Cardiac fibroblast (primary cell): ENCODE measurements around the gene FOXN1.

ENCODE experiments used
- DNase-seq, 2 donors: peaks; one replicate each; pipeline versions ENCODE4 v3.0.0 to v3.0.0-alpha.2; 2010; ENCODE audit warnings: low read depth in 2 of 2
- H3K4me3 ChIP-seq, 2 donors: replicated peaks in 1 of 2; 1 replicate in 1 of 2; 2 replicates in 1 of 2; pipeline ENCODE4 v1.5.1; 2011; ENCODE audit warnings: low read depth in 2 of 2, low read length in 2 of 2, mild to moderate bottlenecking in 2 of 2, moderate library complexity in 1 of 2
- TF ChIP-seq, protein P1 (sequence below): IDR thresholded peaks from one replicate; pipeline ENCODE4 v1.5.1; 2011; ENCODE audit warnings: low read depth, mild to moderate bottlenecking, low read length, inconsistent platforms

The FOXN1 gene

DNA sequence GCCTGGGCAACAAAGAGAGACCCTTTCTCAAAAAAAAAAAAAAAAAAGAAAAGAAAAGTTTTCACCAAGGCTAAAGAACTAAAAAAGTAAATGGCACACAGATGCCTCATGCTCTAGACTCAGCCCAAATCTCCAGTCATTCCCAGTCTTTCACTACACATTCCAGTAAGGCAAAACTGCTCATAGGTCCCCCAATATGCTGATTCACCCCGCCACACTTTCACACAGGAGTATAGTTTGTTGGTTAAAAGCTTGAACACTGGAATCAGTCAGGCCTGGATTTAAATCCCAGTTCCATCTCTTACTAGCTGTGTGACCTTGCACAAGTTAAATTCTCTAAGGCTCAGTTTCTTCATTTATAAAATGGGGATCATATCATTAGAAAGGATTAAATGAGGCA, 63.3 kb downstream of the FOXN1 start:
- H3K4me3 ChIP-seq, result no peak overlapping the region
- TF ChIP-seq, protein P1, sequence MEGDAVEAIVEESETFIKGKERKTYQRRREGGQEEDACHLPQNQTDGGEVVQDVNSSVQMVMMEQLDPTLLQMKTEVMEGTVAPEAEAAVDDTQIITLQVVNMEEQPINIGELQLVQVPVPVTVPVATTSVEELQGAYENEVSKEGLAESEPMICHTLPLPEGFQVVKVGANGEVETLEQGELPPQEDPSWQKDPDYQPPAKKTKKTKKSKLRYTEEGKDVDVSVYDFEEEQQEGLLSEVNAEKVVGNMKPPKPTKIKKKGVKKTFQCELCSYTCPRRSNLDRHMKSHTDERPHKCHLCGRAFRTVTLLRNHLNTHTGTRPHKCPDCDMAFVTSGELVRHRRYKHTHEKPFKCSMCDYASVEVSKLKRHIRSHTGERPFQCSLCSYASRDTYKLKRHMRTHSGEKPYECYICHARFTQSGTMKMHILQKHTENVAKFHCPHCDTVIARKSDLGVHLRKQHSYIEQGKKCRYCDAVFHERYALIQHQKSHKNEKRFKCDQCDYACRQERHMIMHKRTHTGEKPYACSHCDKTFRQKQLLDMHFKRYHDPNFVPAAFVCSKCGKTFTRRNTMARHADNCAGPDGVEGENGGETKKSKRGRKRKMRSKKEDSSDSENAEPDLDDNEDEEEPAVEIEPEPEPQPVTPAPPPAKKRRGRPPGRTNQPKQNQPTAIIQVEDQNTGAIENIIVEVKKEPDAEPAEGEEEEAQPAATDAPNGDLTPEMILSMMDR, result no peak
- no peak for DNase-seq

DNA sequence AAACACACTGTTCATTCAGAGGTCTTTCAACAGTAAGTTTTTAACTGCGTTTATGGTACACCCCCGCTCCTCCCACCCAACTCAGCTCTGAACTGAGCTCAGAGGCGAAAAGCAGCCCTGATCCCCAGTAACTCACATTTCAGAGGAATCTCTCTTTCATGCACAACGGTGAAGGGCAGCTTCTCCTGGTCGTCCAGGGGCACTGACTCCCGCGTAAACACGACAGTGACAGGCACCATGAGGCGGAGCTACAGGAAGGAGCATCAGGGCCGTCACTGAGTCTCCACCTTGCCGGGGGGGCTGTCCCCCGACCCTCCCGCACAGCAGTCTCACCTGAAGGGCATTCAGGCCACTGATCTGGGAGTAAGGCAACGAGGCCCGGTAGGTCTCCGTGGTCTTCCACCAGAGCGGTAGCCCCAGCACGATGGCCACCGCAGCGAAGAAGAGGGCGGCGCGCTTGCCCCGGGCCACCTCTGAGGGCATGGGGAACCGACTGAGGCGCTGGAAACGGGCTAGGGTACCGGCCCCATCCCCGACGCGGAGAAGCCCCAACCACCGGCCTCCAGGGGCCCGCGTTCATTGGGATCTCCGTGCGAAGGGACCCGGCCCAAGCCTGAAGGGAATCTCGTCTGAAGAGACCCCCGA, 64.7 kb downstream of the FOXN1 start:
- peak overlapping the region; percentile 97 to 100 for H3K4me3 ChIP-seq
- peak in 1 of 2 donors; percentile 13 for DNase-seq
- TF ChIP-seq, protein P1, result no peak

DNA sequence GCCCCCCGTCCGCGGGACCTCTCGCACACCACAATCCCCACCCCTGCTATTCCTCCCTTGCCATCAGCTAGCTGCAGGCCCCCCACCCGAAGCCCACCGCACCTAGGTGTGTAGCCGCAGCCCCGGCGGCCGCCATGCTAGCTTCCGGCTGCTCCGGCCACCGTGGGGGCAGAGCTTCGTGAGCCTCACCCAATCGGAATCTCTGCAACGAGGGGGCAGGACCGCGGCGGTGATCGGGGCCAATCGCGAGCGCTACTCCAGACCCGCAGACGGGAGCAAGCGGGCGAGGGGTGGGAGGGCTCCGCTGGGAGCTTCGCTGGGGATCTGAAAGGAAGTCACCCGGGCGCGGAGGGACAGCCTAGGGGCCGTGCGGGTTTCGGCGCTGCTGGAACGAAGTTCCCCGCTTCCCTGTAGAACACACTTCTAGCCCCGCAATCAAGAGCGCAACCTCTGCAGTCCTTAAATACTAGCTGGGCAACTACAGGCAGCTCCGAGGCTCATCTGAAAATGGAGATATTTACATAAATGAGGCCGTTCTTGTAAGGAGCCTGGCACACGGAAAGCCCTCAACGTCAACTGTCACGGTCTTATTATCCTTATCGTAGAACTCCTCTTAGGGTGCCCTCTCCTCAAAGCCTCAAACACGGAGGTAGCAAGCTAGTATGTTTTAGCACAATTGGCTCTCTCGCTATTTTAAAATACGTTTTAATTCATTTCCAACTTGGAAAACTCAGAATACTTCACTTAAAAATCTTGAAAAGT, 65.4 kb downstream of the FOXN1 start, which contains the start of gene PIGS:
Gene PIGS, minus strand, starts transcription at position 164 of the 762 bp plus-strand sequence. Its CDS starts 28 bp downstream, at position 136.
- TF ChIP-seq, protein P1, result no peak
- peak within 1 kb of the TSS; percentile 97 to 100 for H3K4me3 ChIP-seq
- peak; percentile 87 to 91 for DNase-seq

DNA sequence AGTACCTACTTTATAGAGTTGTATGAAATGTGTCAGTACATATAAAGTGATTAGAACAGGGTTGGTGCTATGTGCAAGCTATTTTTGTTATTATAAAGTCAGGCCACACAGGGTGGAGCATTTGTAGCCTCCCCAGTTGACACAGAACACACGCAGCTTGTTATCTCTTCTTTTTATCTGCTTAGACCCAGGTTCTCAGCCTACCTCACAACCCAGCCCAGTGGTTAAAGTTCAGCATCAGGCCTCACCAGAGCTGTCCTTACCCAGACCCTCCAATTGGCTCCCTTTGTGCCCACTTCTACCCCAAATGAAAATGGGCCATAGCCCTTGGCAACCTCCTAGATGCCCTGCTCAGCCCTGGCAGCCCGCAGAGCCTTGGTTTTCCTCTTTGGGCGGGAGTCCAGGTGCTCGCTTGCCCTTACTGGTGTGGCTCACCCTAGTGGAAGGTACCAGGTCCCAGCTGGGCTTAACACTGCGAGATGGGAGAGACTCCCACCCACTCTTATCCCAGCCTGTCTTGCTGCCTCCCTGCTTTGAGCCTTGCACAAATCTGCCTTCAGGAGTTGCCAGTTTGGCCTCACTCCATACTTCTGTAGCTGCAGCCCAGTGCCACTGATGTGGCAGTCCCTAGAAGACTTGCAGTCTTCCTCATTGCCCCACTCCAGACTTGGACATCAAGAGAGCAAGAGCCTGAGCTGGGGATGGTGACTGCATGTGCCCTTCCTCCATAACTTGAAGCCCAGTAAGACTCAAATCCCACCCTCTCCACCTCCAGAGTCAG, 66.3 kb downstream of the FOXN1 start:
- DNase-seq, result no peak
- no peak overlapping the region for H3K4me3 ChIP-seq
- TF ChIP-seq, protein P1, result no peak

DNA sequence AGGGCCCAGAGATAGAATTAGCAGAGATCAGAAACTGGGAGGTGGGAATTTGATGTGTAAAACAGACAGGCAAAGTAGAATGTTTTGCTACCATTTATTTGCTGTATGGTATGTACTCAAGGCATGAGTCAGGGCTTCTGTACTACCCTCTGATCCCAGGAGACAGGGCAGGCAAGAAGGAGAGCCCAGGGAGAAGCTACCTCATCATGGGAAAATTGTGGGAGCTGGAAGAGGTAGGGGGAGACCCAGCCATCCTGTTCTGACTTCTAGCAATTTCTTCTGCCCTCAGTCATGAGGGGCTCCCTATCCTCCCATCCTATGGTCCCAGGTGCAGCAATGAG, 66.9 kb downstream of the FOXN1 start:
- peak in 1 of 2 donors; percentile 54 for DNase-seq
- no peak overlapping the region for H3K4me3 ChIP-seq
- TF ChIP-seq, protein P1, result no peak

DNA sequence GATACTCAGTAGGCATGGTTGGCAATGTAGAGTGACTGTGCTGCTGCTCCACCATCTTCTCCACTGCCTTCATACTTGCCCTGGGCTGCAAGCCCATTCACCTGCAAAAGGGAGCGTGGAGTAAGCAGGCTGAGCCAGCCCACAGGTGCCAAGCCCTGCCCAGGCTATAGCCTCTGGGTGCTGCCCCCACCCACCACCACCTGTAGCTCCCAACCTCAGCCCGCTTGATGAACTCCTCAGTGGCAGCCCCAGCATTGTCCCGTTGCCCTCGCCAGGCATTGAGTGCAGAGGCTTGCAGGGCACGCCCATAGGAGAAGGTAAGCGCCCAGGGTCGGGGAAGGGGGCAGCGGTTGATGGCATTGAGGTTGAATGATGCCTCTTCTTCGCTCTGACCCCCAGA, 67.4 kb downstream of the FOXN1 start:
- DNase-seq, result no peak
- H3K4me3 ChIP-seq, result no peak overlapping the region
- TF ChIP-seq, protein P1, result no peak
